ENCODE data around the gene PRPSAP1.
"Not testable (repeated sequence)": the region's sequence is repeated elsewhere in the genome, so short reads cannot be mapped to it uniquely, and the experiment has no call there.

Gene PRPSAP1

GRCh38 chr17:76314392-76315227, 39.1 kb downstream of the PRPSAP1 start:
- DNase-seq: no peak

GRCh38 chr17:76312735-76313134, 41.0 kb downstream of the PRPSAP1 start:
- DNase-seq: no peak

DNA sequence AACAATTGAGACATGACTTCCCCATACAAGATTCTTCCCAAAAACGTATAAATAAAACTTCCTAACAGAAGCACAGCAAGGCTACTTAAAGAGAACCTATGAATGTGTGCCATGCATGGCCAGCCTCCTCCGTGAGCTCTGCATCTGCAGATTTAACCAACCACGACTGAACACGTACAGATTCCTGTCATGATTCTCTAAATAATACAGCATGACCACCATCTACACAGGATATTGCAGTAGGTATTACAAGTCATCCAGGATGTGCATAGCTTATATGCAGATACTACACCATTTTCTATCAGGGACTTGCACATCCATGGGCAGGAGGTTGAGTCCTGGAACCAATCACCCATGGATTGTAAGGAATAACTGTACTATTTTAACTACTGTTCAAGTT, 44.3 kb downstream of the PRPSAP1 start:
- DNase-seq: no peak

- no peak for DNase-seq
Measured at GRCh38 chr17:76307966-76308338, 45.8 kb downstream of the PRPSAP1 start, which contains the start of gene QRICH2. Gene QRICH2, minus strand, starts transcription at chr17:76308276. Its CDS starts 278 bp downstream, at chr17:76307998.

GRCh38 chr17:76307299-76307965, 46.3 kb downstream of the PRPSAP1 start:
- no peak for DNase-seq

- DNase-seq: not testable (repeated sequence)
Measured at GRCh38 chr17:76305135-76305454, 48.6 kb downstream of the PRPSAP1 start.

GRCh38 chr17:76304226-76305134, 49.2 kb downstream of the PRPSAP1 start:
- no peak for DNase-seq

GRCh38 chr17:76297436-76297835, 56.3 kb downstream of the PRPSAP1 start:
- DNase-seq: no peak

GRCh38 chr17:76296889-76297288, 56.8 kb downstream of the PRPSAP1 start:
- no peak for DNase-seq

- DNase-seq: no peak
Measured at GRCh38 chr17:76296186-76296585, 57.5 kb downstream of the PRPSAP1 start.

DNA sequence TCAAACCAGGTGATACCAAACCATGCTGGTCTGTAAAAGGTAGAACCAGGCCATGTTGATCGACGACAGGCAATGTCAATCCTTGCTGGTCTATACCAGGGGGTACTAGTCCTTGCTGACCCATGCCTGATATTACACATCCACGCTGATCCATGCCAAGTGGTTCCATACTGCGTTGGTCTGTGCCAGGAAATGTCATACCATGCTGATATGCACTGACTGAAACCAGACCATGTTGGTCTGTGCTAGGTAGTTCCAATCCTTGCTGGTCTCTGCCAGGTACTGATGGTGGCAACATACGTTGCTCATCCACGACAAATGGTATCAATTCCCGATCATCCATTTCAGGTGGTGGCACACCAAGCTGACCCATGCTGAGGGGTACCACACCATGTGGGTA, 60.6 kb downstream of the PRPSAP1 start:
- DNase-seq: no peak

DNA sequence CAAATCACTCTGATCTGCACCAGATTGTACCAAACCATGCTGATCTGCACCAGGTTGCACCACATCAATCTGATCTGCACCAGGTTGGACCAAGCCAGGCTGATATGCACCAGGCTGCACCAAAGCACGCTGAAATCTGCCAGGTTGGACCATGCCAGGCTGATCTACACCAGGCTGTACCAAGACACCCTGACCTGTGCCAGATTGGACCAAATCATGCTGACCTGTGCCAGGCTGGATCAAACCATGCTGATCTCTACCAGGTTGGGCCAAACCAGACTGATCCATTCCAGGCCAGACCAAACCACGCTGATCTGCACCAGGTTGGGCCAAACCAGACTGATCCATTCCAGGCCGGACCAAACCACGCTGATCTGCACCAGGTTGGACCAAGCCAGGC, 61.1 kb downstream of the PRPSAP1 start:
- DNase-seq: no peak

GRCh38 chr17:76281573-76282371, 71.9 kb downstream of the PRPSAP1 start:
- no peak for DNase-seq

- DNase-seq: no peak
Measured at GRCh38 chr17:76280650-76281049, 73.1 kb downstream of the PRPSAP1 start.

- DNase-seq: no peak
Measured at GRCh38 chr17:76279742-76280287, 73.9 kb downstream of the PRPSAP1 start.

GRCh38 chr17:76278952-76279741, 74.6 kb downstream of the PRPSAP1 start:
- DNase-seq: no peak

- no peak for DNase-seq
Measured at GRCh38 chr17:76278268-76278908, 75.3 kb downstream of the PRPSAP1 start.

DNA sequence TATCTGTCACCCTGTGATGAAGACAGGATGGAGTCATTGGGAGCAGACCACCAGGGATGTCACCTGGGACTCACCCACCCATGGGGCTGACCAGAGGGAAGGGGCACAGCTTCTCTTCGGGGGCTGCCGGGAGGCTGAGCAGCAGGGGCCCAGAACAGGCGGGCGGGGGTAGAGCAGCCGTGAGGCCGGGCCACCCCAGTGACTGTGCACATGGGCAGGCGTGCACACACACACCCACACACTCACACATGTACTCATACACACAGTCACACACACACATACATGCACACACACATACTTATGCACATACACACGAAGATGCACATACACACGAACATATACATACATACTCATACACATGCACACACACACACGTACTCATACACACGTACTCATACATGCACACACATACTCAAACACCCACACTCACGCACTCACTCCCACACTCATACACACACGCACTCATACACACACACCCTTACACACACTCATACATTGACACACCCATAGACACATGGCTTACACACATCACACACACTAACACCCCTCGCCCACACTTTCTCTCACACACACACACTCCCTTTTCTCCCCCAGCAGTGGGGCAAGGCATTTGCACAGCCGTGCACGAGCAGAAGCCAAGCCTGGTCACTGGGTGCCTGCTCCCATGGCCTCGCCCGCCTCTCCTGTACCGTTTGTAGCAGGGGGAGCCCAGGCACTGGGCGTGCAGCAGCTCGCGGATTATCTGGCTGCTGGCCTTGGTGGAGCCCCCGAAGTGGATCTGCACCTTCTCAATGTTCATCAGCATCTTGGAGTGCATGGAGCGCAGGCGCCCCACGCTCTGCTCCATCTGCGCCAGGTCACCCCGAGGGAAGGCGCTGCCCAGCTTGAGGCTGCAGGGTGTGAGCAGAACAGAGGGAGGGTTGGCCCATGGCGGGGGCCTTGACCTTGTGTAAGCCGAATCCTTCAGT, 76.1 kb downstream of the PRPSAP1 start:
- DNase-seq: no peak

DNA sequence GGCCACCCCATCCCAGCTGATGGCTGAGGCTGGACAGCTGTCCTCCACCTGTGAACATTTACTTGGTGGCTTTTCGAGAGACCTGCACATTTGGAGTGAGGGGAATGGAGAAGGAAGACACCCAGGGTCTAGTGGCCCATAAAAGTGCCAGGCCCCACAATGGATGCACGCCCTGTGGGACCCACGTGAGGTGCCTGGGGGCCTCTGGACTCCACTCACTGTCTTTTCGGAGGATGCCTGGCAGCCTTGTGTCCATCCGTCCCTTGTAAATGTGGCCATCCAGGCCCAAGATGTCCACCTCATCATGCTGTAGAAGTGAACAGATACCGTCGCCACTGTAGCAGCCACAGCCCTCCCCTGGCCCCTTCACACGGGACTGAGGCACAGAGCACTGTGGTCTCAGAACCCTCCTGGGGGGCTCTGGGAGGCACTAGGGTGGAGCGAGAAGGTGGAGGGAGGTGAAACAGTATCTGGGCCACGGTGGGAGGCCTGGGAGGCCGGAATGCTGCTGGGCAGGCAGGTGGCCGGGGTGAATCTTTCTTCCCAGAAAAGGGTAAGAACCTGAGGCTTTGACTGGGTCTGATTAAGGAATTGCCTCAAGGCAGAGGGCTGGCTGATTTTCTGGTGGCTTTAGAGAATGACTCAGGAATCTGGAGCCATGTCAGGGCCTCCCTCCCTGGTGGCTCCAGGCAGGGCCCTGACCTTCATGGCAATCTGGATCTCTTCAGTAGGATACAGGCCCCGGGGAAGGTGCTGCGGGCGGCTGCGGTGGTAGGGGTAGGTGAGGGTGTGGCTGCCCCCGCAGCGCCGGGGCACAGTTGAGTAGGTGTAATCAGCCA, 77.0 kb downstream of the PRPSAP1 start:
- no peak for DNase-seq
